ENCODE results near the gene DHX40. TPM values are rescaled to one million over a fixed set of nuclear protein-coding genes. Genes with fewer than 3 reads are reported as not detected.

Gene DHX40
- total RNA-seq, 2 donors from 2014 or later = 15.0 to 16.5 TPM

DNA sequence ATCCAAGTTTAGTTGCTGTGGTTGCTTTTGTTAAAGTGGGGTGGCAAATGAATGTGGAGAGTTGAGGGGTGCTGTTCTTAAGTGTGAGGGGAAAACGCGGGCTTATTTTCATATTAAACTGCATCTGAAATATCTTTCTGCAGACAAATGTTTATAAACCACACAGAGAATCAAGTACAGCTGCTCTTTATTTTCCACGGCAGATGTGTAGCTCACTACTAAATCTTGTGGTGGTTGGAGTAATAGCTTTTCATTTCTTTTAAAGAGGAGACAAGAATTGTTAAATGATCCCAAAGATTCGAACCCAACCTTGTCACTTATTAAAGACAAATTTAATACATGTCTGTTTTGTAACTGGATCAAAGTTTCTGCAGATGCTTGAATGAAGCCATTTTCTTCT is 56.4 kb downstream of the DHX40 start:
- no peak for DNase-seq
- intact Hi-C loops (cut with DNase I) = no loop called here
- ATAC-seq = no peak

- ATAC-seq (no peak), DNase-seq (no peak)
- intact Hi-C loops (cut with DNase I) = no loop called here
Observed at GRCh38 chr17:59623151-59623550, 57.7 kb downstream of the DHX40 start.

GRCh38 chr17:59626756-59627155 is 61.3 kb downstream of the DHX40 start:
- DNase-seq = no peak
- intact Hi-C loops (cut with DNase I) = no loop called here
- no peak for ATAC-seq

- ATAC-seq = no peak
- intact Hi-C loops (cut with DNase I) = no loop called here
- no peak for DNase-seq
Observed at GRCh38 chr17:59627274-59627673, 61.9 kb downstream of the DHX40 start.

DNA sequence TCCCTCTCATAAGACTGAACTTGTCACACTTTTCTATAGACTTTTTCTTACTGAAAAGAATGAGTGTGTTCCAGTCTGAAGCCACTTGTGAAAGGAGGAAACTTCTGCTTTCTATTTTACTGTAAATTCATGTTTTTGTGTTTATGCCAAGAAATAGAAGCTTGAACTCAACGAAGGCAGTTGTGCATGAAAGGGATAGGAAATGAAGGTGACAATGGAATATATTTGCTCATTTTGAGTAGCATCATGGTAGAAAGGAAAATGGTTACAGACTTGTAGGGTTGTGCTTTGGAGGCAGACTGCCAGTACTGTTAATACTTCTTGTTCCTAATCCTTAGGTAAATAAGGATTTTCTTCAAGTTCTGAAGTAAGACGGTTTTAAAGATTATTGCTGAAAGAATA is 62.4 kb downstream of the DHX40 start:
- intact Hi-C loops (cut with DNase I) = no loop called here
- no peak for ATAC-seq

DNA sequence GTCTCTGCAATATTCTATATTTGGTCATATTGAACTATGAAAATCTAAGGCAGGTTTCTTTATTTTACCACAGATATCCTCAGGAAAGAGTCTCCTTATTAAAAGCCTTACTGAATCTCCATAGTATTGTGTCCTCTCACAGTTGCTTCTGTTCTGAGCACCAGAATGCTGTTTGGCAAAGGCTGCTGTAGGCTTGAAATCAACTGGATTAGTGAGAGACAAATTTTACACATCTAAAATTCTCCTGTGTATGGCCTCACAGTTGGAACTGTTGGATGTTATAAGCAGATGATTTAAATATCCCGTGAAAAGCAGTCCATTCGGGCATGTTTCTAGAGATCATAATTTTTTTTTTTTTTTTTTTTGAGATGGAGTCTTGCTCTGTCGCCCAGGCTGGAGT is 63.8 kb downstream of the DHX40 start:
- intact Hi-C loops (cut with DNase I) = no loop called here
- ATAC-seq (no peak), DNase-seq (no peak)

More for the DNA sequence above, 62.4 kb downstream of the DHX40 start:
- DNase-seq = no peak

GRCh38 chr17:59631276-59631675 is 65.9 kb downstream of the DHX40 start:
- DNase-seq (no peak), ATAC-seq (no peak)
- intact Hi-C loops (cut with DNase I) = no loop called here

GRCh38 chr17:59632398-59632797 is 67.0 kb downstream of the DHX40 start:
- ATAC-seq = no peak
- no peak for DNase-seq
- intact Hi-C loops (cut with DNase I) = no loop called here

DNA sequence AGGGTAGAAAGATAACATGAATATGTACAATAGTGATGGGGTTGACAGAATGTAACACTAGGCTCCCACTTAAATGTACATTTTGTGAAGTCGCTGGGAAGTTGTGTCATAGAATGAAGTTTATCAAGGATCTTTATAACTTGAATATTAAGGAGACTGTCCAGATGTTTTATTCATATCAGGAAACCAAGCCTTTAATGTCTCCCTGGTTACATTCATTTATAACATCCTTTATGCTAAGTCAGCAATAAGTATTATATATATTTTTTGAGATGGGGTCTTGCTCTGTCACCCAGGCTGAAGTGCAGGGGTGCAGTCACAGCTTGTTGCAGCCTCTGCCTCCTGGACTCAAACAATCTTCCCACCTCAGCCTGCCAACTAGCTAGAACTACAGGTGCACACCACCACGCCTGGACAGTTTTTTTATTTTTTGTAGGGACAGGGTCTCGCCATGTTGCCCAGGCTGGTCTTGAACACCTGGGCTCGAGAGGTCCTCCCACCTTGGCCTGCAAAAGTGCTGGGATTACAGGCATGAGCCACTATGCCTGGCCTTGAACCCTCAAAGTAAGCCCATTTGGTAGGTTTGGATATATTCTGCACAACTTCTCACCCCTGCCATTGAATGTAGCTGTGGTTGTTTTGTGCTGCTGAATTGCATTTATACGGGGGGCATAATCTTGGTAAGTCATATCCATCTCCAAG is 68.4 kb downstream of the DHX40 start:
- intact Hi-C loops (cut with DNase I) = no loop called here
- ATAC-seq (no peak), DNase-seq (no peak)

DNA sequence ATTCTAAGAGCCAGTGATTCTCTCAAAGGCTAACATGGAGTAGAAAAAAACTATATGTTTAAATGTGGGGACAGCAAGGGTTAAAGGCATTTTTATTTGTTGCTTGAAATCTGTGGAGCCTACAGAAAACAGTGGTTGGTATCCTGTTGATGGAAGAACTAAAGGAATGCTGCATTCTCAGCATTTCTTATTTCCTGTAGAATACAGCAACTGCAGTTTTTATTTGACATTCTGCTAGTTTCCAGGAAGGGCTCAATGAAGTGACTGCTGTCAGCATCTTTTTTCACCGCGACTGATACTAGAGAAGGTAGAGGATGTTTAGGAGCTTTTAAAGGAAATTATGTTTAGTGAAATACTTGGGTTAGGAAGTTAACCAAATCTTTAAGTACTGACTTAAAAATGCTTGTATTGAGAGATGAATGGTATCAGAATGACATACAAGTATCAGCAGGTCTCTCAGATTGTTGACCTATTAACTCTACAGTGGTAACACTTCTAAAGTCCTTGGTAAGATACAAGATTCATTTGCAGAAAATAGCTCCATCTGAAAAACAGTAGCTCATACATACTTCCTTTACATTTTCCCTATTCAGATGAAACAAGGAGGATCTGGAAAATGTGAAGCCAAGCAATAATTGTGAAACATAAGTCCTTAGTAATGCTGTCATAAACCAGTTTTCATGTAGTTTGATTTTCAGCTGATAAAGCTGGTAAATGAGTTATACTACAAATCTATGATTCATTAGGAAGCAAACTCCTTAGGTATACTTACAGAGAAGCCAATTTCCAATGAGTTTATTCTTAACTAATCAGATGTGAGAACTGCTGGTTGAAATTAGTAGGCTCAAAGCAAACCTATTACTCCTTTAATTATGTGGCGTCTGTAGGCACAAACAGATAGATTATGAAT is 69.5 kb downstream of the DHX40 start:
- intact Hi-C loops (cut with DNase I) = no loop called here
- ATAC-seq (peak in 1 of 2 donors; percentile 22), DNase-seq (no peak)

- intact Hi-C loops (cut with DNase I) = no loop called here
- DNase-seq (no peak), ATAC-seq (no peak)
Observed at GRCh38 chr17:59637611-59638310, 72.4 kb downstream of the DHX40 start.

DNA sequence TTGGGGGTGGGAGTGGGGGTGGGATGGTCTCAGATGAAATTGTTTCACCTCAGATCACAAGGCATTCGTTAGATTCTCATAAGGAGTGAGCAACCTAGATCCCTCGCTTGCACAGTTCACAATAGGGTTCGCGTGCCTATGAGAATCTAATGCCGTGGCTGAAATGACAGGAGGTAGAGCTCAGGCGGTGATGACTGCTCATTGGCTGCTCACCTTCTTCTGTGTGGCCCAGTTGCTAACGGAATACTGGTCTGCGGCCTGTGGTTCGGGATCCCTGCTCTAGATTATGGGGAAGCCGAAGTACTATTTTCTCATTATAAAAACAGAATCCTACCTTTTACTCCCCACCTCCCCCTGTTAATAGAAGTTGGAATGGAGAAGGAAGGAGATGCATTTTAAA is 73.1 kb downstream of the DHX40 start:
- intact Hi-C loops (cut with DNase I) = no loop called here
- no peak for DNase-seq
- ATAC-seq = peak in 1 of 2 donors; percentile 32

- intact Hi-C loops (cut with DNase I) = no loop called here
- DNase-seq (no peak), ATAC-seq (no peak)
Observed at GRCh38 chr17:59641799-59642484, 76.5 kb downstream of the DHX40 start.

GRCh38 chr17:59642565-59642964 is 77.2 kb downstream of the DHX40 start:
- ATAC-seq (no peak), DNase-seq (no peak)
- intact Hi-C loops (cut with DNase I) = no loop called here

DNA sequence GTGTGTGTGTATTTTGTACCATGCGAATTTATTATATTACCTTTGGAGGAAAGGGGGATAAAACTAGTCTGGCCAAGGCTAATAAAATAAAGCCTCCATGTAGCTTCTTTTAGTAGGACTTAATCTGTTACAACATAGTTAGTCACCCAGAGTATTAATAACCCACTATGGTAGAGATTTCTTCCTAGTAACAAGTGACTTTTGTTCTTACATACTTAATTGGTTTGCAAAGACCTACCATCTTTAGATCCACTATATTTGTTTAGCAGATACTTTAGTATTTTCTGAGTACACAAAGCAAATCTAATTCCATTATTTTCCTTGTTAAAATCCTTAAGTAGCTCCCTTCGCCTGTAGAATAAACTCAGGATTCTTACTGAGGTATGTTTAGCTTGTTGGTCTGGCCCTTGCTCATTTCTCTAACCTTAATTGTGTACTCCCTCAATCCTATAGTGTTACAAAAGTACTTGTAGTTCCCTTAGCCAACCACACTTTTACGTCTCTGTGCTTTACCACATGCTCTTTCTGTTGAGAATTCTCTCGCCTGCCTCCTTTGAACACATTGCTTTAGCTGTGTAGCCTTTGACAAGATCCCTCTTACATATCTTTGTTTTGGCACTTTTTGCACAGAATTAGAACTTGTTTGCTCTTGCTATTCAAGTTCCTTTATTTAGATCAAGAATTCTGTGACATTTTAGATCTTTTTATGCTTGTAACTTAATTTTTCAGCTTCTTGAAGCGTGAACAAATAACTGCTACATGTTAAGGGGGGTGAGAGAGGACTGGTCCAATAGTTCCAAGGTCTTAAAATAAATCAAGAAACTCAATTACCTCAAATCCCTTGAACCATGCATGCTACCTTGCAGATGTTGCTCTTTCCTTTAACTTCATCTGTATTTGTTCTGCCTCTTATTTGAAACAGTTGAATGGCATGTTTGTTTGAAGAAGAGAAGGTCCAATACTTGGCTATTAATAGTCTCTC is 78.0 kb downstream of the DHX40 start:
- intact Hi-C loops (cut with DNase I) = no loop called here
- DNase-seq (no peak), ATAC-seq (peak in 1 of 2 donors; percentile 42)

DNA sequence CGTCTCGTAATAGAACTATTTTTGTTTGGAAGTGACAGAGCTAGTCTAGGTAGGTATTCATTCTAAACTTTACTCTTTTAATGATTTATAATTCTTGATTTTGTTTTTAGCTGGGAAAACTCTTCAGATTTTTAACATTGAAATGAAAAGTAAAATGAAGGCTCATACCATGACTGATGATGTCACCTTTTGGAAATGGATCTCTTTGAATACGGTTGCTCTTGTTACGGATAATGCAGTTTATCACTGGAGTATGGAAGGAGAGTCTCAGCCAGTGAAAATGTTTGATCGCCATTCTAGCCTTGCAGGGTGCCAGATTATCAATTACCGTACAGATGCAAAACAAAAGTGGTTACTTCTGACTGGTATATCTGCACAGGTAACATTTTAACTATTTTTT is 81.9 kb downstream of the DHX40 start:
- intact Hi-C loops (cut with DNase I) = no loop called here
- no peak for ATAC-seq
- no peak for DNase-seq

DNA sequence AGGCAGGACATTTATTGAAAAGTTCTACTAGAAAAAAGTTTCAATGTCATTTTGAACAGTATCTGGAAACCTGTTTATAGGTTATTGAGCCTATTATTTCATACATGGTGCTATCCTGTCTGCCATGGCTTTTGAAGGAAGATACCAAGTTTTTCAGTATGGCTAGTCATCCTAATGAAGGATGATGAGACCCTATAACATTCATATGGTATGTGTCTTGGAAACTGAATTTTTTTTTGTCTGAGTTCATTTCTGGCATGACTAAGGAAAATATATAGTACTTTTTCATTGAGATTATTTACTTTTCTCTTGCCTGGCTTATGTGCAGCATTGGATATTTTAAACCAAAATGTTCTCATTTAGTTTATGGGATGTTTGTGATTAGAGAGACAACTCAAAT is 84.5 kb downstream of the DHX40 start:
- ATAC-seq = no peak
- intact Hi-C loops (cut with DNase I) = no loop called here
- no peak for DNase-seq

DNA sequence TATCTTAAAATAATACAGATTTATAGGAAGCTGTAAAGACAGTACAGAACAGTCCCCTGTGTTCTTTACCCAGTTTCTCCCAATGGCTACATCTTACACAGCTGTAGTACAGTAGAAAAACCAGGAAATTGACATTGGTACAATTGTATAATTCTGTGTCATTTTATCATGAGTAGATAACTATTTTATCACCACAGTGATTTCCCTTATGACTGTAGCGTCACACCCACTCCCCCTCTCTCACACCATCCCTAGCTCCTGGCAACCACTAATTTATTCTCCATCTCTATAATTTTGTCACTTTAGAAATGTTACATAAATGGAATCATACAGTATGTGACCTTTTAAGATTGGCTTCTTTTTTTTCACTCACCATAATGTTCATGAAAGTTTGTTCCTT is 85.2 kb downstream of the DHX40 start:
- intact Hi-C loops (cut with DNase I) = no loop called here
- ATAC-seq (no peak), DNase-seq (no peak)

Data from left cardiac atrium (tissue), 4 donors.